GM12801 (cell line): ENCODE data around the gene CCDC182.

Experiments
- TF ChIP-seq, protein P1 (sequence below): IDR thresholded peaks from one replicate; pipeline ENCODE4 v1.5.1; 2011; ENCODE audit warnings: control low read depth; ENCODE audit not compliant: insufficient read length; ENCODE audit errors: extremely low read depth

CCDC182 gene

DNA sequence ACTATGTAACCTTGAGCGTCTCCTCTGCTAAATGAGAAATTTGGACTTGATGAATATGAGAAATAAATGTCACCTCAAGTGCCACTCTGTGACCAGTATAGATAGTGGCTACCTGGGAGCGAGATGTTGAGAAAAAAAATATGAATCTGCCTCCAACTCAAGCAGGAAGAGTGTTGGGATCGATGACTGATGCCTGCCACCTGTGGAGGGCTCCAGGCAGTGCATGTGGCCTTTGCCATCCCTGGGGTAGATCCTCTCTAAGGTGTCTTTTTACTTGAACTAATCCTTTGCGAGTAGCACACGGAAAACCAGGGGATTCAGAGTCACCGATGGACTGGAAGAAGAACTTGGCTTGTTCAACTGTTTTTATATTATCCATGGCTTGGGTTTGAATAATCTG is 9.4 kb downstream of the CCDC182 start:
- TF ChIP-seq, protein P1, sequence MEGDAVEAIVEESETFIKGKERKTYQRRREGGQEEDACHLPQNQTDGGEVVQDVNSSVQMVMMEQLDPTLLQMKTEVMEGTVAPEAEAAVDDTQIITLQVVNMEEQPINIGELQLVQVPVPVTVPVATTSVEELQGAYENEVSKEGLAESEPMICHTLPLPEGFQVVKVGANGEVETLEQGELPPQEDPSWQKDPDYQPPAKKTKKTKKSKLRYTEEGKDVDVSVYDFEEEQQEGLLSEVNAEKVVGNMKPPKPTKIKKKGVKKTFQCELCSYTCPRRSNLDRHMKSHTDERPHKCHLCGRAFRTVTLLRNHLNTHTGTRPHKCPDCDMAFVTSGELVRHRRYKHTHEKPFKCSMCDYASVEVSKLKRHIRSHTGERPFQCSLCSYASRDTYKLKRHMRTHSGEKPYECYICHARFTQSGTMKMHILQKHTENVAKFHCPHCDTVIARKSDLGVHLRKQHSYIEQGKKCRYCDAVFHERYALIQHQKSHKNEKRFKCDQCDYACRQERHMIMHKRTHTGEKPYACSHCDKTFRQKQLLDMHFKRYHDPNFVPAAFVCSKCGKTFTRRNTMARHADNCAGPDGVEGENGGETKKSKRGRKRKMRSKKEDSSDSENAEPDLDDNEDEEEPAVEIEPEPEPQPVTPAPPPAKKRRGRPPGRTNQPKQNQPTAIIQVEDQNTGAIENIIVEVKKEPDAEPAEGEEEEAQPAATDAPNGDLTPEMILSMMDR: no peak

DNA sequence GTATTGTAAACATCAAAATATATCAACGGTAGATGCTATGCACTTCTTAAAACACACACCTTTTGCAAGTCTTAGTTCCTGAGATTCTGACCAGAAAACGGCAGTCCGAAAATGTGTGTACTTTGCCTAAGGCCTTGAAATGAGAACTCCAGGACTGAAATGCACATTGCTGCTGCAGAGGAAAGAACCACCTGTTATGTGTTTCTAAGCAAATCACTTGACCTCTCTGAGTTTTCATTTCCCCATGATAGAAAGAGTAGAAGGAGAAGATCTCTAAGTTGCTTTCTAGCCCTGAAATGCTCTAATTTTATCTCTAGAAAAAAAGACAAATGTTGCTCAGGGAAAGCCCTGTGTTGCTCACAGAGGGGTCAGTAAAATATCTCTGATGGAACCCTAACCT is 9.9 kb downstream of the CCDC182 start:
- TF ChIP-seq, protein P1: no peak

DNA sequence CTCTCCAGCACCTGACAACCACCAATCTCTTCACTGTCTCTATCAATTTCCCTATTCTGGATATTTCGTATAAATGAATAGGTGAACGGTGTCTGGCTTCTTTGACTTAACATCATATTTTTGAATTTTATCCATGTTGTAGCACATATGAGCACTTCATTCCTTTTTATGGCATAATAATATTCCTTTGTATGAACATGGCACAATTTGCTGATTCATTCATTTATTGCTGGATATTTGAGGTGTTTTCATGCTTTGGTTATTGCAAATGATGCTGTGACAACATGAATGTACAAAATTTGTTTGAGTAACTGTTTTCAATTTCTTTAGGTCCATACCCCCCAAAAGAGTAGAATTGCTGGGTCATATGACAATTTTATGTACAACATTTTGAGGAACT is 12.0 kb downstream of the CCDC182 start:
- TF ChIP-seq, protein P1: no peak

DNA sequence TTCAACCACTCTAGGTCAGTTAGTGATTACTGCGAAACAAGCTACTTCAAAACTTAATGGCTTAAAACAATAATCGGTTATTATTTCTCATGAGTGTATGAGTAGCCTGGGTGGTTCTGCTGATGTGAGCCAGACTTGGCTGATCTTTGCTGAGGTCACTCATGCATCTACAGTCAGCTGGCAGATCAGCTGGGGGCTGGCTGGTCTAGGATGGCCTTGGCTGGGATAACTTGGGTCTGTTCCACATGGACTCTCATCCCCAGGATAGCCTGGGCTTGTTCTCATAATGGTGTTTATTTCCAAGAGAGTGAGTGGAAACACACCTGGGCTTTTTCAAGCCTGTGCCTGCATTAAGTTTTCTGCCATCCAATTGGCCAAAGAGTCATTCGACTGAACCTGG is 13.0 kb downstream of the CCDC182 start:
- TF ChIP-seq, protein P1: no peak

DNA sequence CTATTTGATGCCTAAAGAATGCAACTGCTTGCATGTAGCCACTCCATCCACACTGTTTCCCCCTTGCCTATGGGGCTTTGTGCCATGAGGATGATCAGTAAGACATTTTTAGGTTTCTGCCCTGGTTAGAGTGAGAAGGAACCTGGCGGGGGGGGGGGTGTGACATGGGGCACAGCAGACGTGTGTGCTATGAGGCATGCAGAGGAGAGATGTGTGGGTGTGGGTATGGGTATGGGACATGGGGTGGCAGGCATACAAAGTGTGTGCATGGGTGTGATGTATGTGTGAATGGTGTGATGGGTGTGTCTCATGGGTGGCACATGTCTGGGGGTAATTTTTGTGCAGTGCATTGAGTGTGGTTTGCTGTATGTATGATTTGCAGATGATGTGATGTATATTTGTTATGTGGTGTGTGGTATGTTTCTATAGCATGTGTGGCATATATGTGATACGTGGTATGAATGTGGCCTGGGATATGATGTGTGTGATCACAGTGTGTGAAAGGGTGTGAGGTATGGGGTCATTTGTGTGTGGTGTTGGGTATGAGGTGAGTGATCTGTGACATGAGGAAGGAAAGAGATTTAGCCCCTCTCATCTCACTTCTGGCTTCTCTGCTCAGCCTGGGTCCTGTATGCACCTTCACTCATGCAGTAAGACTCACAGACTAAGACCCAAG is 14.9 kb downstream of the CCDC182 start:
- TF ChIP-seq, protein P1: no peak

DNA sequence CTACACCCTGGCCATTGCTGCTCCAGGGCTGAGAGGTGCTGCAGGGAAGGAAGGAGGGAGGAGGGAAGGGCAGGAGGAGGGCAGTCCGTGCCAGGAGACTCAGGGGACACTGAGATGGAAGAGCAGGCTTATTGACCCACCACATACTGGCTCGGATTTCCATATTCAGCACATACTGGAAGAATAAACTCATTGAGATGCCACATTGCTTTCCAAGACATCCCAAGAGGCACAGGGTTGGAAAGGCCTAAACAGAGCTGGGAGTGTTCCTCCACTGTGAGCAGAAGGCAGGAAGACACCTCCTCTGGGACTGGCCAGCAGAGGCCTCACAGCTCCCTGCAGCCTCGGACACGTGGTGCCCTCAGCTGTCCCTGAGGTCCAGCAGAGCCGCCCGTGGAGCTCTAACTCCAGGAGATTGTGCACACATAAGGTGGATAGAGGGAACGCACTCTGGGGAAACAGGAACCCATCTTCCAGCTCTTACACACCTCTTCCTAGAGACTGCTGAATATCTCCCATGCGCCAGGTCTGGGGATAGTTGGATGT is 17.4 kb downstream of the CCDC182 start:
- TF ChIP-seq, protein P1: no peak

DNA sequence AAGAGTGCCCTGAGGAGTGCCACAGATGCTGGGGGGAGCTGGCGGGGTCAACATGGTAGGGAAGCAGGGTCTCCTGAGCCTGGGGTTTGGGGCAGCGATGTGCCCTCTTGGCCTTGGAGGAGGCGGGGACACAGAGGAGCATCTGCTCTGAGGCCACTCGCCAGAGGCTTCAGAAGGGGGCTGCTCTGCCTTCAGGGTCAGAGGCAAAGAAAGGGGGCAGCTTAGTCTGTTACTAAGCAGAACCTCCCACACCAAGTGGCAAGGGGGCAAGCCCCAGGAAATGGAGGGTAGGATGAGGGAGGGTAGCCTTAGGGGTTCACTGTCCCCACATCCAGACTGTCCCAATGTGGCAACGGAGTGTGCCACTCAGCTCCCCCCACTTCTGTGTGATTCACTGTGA is 18.3 kb downstream of the CCDC182 start:
- TF ChIP-seq, protein P1: no peak
